Stimulated activated CD8-positive, alpha-beta memory T cell treated with anti-CD3 and anti-CD28 coated beads, Interleukin-12 subunit alpha, Interleukin-12 subunit beta, amount 100 ng/mL, for 1 hour (primary cell): ENCODE measurements around the gene DAZL.
A peak's percentile ranks its signal among the peaks of the same experiment; 100 is the strongest.
"Not testable (repeated sequence)": the region's sequence is repeated elsewhere in the genome, so short reads cannot be mapped to it uniquely, and the experiment has no call there.

Experiments used
- DNase-seq: peaks from one replicate; pipeline ENCODE4 v3.0.0-alpha.2; 2020; ENCODE audit warnings: low read depth

Gene DAZL, protein sequence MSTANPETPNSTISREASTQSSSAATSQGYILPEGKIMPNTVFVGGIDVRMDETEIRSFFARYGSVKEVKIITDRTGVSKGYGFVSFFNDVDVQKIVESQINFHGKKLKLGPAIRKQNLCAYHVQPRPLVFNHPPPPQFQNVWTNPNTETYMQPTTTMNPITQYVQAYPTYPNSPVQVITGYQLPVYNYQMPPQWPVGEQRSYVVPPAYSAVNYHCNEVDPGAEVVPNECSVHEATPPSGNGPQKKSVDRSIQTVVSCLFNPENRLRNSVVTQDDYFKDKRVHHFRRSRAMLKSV

DNA sequence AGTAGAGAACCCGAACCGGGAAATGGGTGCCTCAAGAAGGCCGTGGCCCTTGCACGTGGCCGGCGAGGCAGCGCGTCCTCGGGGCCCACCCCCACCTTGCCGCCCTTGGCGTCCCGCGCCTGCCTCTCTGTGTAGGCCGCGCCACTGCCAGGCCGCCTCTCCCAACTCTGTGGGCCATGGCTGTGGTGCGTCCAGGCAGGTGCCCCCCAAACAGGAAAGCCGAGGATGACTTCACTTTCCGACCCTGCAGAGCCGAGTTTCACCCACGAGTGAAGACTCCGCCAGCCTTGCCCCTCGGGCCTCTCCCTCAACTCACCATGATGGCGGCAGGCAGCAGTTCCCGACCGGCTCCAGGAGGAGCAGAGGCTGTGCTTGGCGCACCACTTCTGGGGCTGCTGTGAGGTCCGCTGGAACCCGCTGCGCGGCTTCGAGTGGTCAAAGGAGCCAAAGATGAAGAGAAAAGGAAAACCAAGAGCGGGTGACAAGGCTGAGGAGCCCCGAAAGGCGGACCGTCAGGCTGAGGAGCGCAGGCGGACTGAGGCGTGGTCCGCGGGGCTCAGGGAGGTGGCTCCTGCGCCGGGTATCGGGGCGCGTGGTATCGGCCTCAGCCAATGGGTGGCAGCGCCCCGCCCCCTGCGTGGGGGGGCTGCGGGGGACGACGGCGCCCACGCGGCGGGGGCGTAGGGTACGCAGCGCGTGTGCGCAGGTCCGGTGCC lies at the start of gene DAZL:
TSS of gene DAZL (minus strand) at position 537 of the 716 bp plus-strand sequence. CDS start at position 319, 218 bp downstream.
- no peak for DNase-seq

DNA sequence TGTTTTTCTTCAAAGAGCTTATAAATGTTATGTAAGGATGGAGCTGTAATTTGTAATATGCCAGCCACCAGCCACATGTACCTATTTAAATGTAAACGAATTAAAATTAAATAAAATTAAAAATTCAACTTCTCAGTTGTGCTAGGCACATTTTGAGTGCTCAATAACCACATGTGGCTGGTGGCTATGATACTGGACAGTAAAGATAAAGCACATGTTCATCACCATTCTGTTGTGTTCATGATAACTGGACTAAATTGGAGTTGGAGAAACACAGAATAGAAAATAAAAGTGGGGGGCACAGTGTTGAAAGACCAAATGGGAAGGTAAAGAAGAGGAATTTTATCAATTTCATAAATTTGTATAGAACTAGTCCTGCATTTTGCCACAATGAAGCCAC lies 49.8 kb upstream of the DAZL start:
- no peak for DNase-seq

DNA sequence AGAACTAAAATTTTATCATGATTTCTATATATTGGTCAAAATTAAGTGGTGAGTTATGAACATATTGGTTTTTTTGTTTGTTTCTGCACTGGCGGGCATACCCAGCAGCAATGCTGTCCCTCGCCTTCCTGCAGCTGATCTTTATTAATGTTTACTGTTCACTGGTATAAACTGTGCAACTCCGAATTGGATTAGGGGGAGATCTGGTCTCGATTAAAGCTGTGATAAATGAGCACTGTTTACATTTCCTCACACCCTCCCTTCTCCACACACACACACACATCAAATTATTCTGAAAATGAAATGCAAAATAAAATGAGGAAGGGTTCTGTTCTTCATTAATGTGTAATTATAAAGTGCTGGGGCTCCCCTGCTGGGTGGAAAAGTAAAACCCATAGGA lies 48.5 kb upstream of the DAZL start:
- DNase-seq = no peak

DNA sequence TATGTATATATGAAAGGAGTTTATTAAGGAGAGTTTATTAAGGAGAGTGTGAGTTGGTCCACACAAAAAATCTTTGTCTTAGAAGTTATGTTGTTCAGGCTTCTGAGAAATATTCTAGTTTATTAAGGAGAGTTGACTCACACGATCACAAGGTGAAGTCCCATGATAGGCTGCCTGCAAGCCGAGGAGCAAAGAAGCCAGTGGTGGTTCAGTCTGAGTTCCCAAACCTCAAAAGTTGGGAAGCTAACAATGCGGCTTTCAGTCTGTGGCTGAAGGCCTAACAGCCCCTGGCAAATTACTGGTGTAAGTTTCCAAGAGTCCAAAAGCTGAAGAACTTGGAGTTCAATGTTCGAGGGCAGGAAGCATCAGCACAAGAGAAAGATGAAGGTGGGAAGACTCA lies 42.4 kb upstream of the DAZL start:
- no peak for DNase-seq

DNA sequence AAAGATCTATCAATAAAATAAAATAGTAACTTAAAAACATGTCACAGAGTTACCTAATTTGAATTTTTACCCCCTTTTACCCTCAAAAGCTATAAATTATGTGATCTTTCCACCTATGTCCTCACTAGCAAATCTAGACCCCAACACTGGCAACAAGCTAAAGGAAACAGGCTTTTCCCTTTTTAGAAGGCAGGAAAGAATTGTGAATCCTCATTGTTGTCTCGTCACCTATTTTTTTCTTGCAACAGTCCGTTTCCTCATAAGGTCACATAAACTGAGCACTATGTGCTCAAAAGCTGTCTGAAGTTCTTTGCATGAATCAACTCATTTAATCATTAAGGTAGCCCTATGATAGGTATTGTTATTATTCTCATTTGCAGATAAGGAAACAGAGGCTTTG lies 34.6 kb upstream of the DAZL start:
- DNase-seq = no peak

DNA sequence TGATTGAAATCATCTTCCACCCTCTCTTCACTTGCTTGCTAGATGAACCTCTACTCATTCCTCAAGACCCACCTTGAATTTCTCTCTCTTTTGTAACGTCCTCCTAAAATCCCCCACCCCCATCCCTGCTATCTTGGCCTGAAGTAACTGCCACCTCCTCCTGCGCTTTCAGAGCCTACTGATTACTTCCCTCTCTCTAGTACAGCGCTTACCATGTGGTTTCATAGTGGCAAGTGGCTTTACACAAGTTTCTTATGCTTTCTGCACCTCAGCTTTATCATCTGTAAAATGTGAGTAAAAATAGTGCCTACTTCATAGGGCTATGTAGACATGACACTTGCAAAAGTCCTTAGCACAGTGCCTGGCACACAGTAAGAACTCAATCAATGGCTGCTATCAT lies 28.7 kb upstream of the DAZL start:
- no peak for DNase-seq

DNA sequence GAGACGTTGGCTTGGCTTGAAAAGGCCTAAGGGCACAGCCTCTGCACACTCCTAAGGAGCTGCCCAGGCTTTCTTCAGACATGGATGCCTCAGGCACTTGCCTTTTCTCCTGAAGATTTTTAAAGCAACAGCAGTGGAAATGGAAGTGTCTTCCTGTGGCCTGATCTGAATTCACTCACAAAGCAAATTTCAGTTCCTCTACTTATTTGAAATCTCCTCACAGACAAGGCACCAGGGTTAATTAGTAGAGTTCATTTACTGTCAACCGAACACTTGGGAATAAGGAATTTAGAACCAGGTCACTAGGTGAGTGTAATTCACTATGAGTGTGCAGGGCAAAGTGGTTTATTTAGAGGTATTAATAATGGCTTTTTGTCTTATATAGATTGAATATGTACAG lies 27.2 kb upstream of the DAZL start:
- DNase-seq = no peak

DNA sequence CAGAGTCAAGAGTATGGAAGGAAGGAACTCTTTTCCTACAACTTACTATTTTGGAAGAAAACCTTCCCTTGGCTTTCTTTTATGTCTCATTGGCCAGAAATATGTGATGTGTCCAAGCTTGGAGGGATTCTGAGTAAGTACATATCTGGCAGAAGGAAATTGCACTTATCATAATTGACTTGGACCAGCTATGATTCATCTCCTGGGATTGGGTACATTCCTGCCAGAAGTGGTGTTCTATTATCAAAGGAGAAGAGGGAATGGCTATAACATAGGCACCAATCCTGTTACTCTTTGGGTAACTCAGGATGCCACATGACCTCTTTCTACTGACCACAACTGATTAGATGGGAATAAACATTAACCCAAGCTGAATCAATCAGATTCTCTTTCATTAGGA lies 13.5 kb upstream of the DAZL start:
- no peak for DNase-seq

DNA sequence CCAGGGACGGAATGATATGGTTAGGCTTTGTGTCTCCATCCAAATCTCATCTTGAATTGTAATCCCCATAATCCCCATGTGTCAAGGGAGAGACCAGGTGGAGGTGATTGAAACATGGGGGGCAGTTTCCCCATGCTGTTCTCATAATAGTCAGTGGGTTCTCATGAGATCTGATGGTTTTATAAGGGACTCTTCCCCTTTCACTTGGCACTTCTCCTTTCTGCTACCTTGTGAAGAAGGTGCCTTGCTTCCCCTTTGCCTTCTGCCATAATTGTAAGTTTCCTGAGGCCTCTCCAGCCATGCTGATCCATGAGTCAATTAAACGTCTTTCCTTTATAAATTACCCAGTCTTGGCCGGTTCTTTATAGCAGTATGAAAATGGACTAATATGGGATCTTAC lies 11.9 kb upstream of the DAZL start:
- DNase-seq = not testable (repeated sequence)

DNA sequence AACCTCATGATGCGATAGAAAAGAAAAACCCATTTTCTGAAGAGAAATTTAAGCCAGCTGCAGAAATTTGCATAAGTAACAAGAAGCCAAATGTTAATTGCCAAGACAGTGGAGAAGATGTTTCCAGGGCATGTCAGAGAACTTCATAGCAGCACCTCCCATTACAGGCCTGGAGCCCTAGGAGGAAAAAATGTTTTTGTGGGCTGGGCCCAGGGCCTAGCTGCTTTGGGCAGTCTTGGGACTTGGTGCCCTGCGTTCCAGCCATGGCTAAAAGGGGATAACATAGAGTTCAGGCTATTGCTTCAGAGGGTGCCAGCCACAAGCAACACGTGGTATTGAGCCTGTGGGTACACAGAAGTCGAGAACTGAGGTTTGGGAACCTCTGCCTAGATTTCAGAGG lies 10.9 kb upstream of the DAZL start:
- DNase-seq = no peak

DNA sequence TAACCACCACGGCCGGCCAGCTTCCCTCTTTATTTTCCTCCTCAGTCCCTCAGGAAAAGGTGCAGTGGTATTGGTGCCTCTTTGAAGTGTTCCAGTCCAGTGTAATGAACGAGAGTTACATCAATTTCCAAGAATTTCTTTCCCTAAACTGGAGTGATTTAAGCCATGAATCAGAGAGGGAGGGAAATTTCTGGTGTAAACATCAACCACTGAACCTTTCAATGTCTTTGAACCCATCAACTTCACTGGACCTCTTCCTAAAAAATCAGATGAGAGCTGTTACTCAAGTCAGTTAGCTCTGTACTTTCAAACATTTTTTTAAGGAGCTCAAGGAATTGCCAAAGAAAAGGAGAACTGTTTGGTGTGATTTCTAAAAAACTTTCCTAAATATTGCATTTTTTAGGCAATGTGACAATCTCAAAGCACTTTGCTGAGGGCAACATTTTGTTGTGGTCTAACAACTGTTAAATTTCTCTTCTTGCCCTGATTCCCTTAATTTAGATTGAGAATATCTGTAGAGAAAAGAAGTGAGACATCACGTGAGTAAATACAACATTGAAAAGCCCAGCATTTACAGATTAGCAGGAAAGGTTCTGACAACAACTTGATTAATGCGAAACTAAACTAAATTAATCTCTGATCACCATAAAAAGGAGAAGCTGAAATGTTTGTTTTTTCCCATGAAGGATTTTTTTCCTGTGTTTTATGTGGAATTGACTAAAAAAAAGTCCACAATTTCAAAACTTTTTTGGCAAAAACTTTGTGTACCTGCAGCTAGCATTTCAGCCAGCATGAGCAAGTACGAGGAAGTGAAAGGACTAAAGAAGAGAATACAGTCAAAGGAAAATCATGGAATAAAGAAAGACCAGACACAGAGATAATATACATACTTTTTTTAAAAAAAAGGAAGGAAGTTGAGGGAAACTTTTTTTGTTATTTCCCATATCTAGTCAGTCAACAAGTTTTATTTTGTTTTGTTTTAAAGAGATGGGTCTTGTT lies 9.1 kb upstream of the DAZL start:
- DNase-seq = no peak

DNA sequence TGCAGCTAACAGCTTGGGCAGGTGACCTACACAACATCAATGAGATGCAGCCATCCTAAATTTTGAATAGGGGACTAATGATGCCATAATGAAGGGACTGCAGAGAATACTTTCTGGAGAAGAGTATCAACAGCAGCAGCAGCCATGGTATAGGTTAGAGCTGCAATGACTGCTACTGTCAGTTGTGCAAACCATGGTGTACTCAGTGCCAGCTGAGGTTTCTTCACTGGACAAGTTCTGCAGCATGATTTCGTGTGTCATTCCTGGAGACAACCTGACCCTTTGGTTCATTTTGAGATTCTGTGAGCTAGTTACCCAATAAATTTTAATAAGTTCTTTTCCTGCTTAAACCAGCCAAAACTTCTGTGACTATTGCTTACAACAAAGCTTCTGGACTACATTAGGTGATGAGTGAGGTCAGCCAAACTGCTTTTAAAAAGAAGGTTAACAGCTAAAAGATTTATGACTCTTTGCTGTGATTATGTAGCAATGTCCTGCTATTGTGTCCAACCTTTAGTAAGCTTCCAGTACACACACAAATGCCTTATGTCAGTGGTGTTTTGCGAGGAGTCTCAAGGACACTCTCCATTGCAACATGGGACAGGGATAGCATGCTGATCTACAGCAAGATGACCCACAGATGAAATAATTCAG lies 4.8 kb upstream of the DAZL start:
- no peak for DNase-seq

DNA sequence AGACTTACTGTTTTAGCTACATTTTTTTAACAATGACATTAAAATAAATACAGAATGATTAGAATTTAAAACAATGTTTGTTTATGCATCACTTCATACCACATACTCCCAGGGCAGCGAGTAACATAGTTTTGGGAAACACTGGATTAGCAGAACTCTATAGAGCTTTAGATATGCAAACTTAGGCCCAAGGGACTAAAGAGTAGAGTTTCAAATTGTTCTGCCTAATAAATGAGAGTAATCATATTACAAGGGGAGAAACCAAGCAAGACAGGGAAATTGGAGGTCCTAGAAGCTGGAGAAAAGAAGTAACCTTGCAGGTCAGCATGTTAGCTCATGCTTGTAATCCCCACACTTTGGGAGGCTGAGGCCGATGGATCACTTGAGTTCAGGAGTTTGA lies 3.6 kb upstream of the DAZL start:
- no peak for DNase-seq

DNA sequence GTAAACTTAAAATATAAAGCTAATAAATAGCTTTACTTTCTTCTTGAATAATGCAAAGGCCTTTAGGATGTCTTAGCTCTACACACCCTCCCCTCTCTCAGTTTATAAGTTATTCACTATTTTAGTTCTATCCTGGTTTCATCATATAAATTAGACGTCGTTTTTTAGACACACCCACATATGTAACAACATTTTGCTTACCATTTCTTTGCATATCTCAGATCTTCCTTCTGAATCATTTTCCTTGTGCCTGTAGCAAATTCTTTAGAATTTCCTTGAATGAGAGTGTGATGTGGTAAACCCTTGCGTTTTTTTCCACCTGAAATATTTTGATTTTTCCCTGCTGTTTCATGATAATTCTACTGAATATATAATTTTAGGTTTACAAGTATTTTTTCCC lies 2.5 kb upstream of the DAZL start:
- DNase-seq = no peak

DNA sequence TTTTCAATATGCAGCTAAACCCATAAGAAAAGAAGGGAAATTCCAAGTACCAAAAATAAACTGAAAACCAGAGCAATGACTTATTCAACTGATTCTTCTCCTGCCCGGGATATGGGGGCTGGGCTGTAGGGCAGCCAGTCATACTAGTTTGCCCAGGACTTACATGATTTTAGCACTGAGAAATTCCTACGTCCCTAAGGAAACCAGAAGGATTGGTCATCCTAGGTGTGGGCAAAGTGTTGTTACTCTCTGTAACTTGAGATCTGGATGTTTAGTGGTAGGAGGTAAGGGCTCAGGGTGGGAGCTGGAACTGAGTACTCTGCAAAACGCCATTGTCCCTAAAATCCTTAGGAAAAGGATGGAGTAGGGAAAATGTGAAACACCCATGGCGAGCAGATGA lies 1.2 kb upstream of the DAZL start:
- no peak for DNase-seq

DNA sequence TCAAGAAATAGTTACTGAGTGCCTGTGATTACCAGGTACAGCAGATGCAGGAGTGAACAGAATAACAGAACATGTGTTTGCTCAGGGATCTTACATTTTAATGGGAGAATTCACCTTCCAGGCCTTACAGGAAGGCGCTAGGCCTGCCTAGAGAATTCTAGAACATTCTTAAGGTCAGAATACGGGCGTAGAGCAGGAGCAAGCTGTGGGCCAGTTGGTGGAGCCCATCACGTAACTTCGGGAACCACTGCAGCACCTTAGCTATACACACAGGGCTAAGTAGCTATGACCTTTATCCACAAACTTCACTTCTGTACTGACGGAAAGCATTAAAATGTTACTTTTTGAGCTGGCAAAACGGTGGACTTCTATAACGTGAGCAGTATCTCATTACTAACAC lies 743 bp upstream of the DAZL start:
- DNase-seq = no peak

DNA sequence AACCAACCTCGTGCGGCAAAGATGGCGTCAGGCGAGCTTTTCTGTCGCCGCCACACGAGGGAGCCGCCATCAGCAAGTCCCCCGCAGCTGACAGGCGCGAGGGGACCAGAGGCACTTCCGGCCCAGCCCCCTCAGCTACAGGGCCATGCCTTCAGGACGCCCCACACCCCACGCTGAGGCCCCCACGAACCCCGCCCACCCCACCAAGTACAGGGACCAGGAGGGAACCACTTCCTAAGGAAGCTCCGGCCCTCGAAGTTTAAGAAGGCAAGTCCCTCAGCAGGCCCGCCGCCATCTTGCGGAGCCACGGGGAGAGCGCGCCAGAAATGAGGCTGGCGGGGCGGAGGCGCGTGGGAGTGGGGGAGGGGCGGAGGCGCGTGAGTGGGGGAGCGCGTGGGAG lies 790 bp downstream of the DAZL start:
- no peak for DNase-seq

DNA sequence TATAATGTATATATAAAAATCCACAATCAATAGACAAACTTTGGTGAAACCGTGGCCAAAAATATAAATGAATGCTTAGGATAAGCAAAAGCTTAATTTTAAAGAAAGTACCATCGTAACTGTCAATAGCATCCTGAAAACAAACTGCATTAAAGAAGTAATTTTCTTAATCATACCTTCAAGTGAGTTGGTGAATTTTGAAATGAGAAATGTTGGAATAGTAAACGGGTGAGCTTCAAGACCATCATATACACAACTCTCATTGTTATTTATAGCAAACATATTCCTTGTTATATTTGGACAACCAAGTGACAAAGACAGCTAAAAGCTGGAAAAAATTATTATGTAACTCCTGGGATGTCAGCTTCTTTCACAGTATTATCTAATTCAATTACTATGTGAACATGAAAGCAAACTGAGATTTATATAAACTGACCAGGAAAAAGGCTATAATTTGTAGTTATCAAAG lies 3.7 kb downstream of the DAZL start:
- DNase-seq = no peak

DNA sequence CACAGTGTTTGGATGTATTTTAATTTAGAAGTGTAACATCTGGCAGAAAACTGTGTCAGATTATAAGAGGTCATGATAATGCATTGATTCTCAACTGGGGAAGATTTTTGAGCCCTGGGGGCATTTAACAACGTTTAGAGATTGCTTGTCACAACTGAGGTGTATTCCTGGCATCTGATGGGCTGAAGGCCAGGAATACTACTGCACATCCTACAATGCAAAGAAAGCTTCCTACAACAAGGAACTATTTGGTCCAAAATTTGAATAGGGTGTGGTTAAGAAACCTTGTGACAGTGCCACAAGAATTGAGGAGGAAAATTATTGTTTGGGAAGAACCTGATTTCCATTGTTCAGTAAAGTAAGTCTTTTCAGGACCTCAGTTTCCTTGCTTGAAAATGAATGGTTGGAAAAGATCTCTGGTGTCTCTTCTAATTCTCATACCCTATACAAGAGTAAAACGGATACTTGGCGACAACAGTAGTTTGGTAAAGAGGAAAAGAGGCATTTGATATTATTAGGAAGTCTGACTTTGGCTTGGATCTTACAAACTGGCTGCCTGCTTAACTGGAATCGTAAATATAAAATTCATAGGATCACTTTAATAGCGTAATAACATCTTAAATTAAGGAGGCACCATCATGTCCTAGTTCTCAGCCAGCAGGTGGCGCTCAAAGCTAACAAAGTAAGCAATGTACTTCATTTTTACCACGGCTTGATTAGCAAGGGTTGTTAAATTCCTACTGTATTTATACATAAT lies 4.3 kb downstream of the DAZL start:
- DNase-seq = peak; percentile 83

DNA sequence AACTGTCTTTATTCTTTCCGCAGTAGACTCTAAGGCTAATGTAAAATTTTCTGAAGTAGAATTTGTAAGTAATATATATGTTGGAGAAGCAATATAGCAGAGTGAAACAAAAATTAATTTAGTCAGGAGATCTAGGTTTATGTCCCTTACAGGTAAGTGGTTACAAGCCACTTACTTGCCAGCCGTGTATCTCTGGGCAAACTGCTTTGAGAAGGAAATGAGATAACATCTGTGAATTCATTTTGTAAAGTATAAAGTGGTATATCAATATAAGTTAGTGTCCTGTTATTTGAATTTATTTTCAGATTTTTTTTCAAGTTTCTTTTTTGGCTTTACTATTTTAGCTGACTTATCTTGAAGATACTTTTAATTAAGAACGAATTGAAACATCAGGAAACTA lies 5.5 kb downstream of the DAZL start:
- no peak for DNase-seq

DNA sequence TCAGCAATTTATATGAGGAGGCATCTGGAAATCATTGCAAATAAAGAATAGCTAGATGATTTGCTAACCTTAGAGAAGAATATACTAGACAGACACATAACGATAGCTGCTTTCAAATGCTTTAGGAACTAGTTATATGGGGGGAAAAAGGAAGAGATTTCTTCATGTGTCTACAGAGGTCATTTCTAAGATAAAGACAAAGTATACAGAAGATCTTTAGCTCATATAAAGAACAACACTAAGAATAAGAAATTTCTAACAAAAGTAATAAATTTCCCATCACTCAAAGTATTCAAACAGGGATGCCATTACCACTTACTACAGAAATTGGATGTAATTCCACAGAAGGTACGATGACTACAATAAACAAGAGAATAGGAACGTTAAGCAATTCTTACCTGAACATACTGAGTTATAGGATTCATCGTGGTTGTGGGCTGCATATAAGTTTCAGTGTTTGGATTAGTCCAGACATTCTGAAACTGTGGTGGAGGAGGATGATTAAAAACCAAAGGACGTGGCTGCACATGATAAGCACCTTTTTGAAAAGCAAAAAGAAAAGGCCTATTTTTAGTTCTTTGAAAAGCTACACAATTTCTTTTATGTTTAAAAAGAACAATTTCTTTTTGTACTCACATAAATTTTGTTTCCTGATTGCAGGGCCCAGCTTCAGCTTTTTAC lies 8.7 kb downstream of the DAZL start:
- no peak for DNase-seq
